GM19395 (cell line): ENCODE measurements around the gene IER5L.
"Not testable (repeated sequence)": the region's sequence is repeated elsewhere in the genome, so short reads cannot be mapped to it uniquely, and the experiment has no call there.

ENCODE experiments used
- ATAC-seq: cut with Tn5 transposase; IDR thresholded peaks from one replicate; pipeline ENCODE4 v1.9.1; 2021; ENCODE audit warnings: mild to moderate bottlenecking, moderate library complexity; ENCODE audit not compliant: unreplicated experiment

The IER5L gene

DNA sequence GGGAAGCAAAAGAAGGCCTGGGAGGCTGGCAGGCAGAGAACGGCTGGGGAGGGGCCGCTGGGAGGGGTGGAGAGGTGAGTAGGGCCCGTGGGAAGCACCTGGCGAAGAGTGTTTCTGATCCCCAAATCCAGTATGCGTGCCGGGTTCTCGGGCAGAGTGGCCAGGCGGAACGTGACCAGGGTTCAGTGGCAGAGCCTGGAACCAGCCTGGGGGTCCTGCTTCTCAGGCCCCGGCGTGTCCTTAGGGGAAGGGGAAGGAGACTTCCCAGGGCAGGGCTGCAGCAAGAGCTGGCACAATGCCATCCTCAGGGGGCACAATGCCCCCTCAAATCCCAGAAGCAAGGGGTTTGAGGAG lies 25.5 kb upstream of the IER5L start:
- ATAC-seq, result no peak

DNA sequence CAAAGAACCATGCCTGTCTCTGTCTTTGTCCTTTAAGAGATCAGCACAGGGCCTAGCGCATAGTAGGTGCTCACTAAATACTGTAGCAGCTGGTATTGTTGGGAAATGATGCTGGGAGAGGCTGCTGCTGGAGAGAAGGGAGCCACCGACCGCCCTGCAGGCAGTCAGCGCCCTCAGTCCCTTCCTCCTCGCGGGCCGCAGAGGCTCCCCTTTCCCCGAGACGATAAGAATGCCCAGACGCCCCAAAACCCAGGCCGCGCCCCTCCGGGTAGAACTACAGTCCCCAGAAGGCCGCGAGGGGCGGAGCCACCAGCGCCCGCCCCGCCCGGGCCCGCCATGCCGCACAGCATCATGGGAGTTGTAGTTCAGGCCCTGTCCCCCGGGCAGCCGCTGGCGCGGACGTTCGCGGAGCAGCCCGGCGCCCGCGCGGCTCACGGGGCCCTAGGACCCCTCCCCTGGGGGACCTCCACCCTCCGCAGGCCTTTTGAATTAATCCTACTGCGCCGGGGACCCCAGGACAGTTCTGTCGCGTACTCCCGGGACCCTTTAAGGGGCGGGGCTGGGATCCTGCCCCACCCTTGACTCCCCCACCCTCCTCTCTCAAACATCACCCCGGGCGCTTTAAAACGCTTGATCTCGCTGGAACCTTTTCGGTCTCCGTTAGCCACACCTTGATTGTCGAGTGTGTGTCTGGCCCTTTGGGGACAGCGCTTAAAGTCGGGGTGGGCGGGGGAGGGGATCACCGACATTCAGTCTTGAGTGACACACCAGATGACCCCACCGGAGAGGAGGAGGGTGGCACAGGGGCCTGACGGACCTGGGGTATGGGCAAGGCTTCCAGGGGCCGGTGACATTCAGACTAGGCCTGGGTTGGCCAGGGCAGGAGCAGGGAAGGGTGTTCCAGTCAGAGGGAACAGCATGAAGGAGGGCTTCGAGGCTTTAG lies 24.8 kb upstream of the IER5L start:
- peak; percentile 75 for ATAC-seq

DNA sequence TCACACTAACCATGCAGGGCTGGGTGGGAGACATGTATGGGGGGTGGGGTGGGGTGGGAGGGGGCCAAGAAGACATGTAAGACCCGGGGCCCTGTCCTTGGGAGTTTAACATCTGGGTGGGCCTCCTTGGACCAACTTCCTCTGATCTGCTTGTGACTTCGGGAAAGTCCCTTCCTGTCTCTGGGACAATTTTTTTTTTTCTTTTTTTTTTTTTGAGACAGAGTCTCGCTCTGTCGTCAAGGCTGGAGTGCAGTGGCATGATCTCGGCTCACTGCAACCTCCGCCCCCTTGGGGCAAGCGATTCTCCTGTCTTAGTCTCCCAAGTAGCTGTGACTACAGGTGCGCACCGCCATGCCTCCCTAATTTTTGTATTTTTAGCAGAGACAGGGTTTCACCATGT lies 23.8 kb upstream of the IER5L start:
- ATAC-seq, result no peak

DNA sequence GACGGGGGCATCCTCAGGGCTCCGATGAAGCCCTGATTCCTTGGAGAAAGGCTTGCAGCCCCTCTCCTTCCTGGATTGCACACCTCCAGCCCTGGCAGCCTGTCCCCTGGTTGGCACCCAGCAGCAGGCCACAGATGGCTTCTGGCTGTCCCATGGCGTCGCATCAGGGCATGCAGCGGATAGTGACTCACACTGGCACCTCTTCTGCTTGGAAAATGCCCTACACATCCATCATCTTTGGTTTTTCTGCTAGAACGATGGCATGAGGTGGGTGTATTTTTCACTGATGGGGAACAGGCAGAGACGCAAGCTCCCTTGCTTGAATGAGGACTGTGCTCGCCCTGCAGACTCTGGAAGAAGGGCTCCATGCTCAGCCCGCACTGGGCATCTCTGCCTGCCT lies 23.2 kb upstream of the IER5L start:
- no peak for ATAC-seq

DNA sequence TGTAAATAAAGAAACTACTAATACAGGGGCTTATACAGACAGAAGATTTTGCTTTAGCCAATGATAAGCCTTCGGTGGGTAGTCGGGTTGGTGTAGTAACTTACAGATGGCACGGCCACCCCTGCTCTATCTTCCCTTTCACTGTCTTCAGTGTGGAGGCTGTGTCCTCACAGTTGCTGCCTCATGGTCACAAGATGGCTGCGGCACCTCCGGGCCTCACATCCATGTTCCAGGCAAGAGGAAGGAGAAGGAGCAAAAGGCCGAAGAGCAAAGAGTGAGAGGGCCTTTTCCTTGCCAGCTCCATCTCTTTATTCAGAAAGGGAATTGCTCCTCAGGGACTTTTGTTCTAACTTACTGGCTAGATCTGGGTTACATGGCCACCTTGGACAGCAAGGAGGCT lies 22.2 kb upstream of the IER5L start:
- no peak for ATAC-seq

DNA sequence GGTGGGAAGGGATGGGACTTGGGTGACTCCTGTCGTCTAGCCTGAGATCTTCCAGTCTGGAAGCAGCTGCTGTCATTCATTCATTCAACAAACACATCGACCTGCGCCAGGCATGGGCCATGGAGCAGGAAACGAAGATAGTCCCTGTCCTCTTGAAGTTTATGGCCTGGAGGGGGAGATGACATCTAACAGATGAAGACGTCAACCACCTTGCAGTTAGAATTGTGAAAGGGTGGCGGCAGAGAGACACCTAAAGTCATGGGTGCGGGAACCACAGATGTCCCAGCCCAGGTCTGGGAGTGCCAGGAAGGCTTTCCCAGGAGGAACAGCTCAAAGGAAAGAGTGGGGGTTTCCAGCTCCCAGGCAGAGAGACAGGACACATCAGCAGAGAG lies 21.0 kb upstream of the IER5L start:
- no peak for ATAC-seq

DNA sequence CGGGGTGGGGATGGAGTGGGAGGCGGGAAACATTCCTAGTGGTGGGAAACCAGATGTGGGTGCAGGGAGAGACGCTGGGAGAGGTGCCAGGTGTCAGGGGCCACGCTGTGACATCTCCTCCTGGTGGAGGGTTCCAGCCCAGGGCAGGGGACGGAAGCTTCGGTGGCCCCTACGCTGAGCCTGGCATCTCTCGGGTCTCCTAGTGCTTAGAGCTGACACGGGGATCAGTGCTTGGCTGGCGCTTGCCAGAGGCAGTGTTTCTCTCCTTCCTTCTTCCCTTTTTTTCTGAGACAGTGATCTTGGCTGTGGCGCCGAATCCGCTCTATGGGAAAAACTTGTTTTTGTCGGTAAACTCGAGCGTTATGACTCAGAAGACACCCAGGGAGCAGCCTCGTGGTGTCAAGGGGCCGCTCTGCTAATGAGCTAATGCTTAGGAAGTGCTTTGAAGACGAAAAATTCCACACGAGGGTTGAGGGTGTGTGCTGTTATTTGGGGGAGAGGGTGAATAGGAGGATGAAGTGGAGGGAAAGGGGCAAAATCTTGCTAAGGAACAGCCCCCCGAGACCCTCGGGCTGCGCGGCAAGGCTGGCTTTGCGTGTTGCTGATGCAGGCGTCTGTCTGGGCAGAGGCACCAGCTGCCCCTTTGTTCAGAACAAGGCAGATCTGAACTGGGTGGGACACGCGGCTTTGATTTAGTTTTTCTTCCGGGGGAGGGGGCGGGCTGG lies 20.4 kb upstream of the IER5L start:
- no peak for ATAC-seq

DNA sequence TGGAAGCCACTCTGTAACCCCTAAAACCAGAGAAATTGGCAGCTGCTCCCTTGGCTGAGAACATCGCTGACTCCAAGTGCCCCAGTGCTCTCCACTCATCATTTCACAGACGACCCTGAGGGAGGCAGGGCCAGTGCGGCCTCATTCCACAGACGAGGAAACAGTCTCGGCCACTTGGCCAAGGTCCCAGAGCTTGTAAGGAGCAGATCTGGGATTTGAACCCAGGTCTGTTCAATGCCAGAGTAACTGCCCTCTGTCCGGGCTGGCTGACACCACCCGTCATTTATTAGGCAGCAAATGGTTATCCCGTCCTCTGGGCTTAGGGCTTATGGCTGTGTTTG lies 19.9 kb upstream of the IER5L start:
- no peak for ATAC-seq

DNA sequence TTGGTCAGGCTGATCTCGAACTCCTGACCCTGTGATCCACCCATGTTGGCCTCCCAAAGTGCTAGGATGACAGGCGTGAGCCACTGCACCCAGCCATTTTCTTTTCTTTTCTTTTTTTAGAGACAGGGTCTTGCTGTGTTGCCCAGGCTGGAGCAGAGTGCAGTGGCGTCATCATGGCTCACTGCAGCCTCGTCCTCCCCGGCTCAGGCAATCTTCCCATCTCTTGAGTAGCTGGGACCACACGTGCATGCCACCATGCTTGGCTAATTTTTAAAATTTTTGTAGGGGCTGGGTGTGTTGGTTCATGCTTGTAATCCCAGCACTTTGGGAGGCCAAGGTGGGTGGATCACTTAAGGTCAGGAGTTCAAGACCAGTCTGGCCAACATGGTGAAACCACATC lies 19.0 kb upstream of the IER5L start:
- ATAC-seq, result not testable (repeated sequence)

DNA sequence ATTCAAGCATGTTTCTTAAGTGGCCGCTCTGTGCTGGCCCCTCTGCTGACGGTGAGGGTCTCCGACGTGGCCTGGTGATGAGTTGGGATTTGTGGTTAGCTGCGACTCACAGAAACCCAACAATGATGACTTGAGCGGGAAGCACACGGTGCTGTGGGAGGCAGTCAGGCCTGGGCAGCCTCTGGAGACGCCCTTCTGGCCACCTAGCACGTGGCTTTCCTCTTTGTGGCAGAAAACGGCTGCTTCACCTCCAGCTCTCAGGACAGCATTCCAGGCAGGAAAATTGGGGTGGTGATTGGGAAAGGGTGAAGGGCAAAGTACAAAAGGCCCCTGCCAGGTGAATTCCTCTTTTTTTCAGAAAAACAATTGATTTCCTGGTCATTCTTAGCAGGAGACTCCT lies 17.5 kb upstream of the IER5L start:
- ATAC-seq, result no peak

DNA sequence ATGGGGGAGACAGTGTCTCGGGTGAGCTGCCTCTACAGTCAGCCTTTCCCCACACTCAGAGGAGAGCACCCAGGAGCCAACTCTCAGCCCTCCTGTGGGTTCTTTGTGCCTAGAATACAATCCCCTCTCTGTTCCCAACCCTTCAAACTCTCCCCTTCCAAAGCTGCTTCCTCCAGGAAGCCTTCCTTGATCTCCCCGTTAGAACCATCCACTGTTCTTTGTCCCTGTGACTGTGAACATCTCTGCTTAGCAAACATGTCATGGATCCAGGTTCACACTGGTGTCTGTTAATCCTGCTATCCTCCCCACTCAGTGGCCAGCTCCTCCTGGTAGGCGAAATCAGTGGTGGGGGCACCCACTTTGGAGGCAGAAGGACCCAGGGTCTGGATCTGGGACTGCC lies 16.2 kb upstream of the IER5L start:
- no peak for ATAC-seq

DNA sequence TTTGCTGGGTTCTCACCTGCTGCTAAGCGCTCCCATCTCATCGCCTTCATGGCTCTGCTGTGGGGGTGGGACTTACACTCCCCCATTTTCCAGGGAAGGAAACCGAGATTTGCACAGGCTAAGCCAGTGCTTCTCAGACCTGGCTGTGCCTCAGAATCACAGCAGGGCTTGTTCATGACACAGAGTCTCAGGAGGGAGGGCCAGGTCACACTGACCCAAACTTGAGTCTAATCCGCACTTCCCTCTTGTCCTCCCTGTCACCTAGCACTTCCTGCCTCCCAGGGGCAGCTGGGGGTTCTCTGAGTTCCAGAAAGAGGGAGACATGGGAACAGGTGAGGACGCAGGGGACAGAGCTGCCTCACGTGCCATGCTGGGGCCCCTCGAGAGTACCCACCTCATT lies 15.6 kb upstream of the IER5L start:
- no peak for ATAC-seq

DNA sequence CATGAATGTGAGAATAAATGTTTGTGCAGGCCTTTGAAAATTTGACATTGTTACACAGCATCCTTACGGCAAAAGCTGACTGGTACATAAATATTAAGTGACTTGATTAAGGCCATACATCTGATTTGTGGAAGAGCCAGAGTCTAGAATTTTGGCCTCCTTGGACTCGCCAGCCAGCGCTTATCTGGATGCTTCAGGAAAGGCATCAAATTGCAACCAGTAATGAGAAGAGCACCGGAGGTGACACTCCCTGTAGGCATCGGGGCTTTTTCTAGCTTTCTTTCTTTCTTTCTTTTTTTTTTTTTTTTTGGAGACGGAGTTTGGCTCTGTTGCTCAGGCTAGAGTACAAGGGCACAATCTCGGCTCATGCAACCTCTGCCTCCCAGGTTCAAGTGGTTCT lies 13.2 kb upstream of the IER5L start:
- ATAC-seq, result no peak

DNA sequence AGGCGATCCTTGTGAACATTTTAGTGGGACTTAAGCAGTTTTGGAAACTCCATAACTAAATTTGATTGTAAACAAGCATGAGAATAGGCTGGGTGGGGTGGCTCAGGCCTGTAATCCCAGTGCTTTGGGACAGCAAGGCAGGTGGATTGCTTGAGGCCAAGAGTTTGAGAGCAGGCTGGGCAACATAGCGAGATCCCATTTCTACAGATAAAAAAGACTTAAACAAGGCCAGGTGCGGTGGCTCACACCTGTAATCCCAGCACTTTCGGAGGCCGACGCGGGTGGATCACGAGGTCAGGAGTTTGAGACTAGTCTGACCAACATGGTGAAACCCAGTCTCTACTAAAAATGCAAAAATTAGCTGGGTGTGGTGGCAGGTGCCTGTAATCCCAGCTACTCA lies 11.9 kb upstream of the IER5L start:
- ATAC-seq, result not testable (repeated sequence)

DNA sequence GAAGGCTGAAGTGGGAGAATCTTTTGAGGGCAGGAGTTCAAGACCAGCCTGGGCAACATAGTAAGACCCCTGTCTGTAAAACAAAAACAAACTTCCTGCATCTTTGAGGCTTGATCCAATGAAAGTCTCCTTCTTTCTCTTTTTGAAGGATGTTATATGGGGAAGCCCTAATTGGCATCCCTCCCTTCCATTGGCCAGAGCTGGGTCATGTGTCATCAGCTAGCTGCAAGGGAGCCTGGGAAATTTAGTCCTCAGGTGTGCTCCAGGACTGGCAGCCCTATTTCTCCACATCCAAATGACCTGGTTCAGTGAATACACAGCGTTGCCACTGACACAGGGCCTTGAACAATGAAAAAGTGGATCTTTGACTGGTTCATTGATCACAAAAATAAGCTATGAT lies 9.0 kb upstream of the IER5L start:
- no peak for ATAC-seq

DNA sequence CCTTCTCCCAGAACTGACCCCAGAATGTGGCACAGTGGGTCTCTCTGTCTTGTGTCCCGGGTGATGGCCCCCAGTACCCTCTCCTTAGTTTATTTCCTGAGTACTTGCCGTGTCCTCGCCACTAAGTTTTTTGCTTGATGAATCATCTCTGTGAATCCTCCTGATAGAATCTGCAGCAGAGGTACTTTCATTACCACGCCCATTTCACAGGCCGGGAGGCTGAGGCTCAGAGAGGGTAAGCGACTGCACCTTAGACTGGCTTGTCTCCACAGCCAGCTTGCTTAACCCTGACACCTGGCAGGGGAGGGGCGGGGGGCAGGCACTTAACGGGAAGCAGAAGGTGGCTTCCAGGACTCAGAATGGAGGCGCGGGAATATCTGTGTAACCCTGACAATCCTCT lies 7.9 kb upstream of the IER5L start:
- no peak for ATAC-seq

DNA sequence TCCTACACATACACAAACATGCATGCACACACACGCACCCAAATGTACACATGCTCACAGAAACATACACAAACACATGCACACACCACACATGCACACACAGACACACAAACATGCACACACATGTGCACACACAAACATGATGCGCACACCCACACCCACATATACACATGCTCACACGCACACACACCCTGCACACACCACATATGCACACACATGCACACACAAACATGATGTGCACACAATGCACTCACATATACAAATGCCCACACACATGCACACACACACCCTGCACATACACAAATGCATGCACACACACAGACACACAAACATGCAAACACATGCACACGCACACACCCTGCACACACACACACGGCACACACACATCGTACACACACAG lies 7.3 kb upstream of the IER5L start:
- no peak for ATAC-seq

DNA sequence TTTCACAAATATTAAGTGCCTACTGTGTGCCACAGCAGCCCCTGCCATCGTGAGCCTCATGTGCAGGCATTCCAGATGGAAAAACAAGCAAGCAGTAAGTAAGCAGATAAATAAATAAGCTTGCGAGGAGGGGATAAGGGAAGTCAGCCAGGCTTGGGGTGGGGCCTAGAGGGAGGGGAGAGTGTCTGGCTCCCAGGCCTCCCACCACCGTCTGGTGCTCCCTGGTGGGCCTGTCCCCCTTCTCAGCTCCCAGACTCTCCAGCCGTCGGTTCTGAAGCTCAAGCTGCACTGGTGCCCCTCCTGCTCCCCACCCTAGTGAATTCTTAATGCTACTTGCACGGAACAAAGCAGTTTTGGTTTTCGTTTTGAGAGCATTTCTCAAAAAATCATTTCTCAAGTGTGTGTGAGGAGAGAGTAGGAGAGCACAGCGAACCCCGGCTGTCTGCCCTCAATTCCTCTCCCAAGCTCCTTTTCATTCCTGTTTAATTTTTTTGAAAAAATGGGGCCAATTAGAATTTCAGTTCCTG lies 6.6 kb upstream of the IER5L start:
- no peak for ATAC-seq

DNA sequence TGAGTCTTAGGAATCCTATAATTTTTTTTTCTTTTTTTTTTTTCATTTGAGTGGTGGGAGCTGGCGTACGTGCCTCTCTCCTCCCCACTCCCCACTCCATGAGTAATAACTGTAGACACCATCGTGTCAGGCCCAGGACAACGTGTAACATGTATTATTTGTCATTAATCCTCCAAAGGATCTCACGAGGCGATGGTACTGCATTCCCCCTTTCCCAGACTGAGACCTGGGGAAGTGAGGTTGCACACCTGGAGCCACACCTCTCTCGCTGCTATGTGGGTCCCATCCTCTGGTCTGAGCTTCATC lies 6.1 kb upstream of the IER5L start:
- no peak for ATAC-seq

DNA sequence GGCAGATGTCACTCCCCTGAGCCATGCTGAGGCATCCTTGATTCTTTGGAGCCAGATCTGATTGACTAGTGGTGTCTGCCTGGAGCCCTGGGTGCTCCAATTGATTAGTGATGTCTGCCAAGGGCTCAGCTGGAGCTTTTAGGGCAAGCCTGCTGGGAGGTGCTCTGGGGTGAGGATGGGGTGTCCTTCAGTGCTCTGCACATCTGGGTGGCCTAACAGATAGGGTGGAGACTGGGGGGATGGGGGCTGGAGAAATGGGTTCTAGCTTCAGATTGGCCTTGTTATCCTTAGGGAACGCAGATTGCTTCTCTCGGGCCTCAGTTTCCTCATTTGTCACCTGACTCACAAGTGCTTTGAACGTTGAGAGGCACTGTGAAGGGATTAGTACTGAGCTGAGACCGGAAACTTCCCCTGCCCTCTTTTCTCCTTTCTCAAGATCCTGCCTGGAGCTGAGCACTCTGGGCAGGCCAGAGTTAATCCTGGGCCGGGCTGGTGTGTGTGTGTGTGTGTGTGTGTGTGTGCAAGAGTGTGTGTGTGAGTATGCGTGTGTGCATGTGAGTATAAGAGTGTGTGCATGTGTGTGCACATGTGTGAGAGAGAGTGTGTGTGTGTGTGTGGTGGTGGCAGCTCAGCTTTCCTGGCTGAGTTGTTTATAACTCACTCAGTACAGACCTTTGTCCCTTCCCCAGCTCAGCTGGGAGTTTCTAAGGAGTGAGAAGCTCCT lies 5.6 kb upstream of the IER5L start:
- no peak for ATAC-seq

DNA sequence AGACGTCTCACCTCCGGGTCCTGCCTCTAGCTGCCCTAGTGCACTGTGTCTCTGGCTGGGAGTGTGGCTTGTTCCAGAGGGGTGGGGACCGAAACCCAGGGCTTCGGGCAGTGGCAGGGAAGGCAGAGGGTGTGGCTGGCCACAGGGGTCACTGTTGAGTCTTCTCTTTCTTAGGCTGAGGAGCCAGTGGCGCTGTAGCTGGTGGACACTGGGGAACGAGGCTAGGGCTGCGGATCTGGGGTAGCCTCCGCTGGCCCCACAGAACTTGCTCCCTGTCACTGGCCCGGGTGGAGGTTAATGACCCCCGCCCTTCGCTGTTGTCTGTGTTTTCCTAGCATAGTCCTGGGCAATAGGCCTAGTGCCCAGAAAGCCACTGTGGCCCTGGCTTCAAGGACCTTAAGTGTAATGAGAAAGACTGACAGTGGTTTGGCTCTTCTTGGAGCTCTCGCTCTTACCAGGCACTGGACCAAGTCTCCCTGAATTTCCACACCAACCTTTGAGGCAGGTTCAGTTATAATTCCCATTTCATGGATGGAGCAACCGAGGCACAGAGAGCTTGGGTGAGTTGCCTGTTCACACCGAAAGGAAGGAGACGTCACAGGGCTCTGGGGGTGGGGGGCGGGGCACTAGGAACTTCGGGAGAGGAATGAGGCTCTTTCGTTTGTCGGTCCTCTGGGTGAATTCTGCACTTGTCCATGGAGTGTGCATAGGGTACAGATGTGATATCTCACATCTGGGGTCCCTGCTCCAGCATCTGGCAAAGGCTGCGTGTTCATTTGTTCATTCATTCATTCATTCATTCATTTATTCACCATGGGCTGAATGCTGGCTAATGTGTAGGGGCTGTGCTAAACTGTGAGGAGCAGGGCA lies 4.8 kb upstream of the IER5L start:
- no peak for ATAC-seq
